Esophagus squamous epithelium (tissue), 5 donors: ENCODE measurements around the gene CENPW. TPM values are rescaled to one million over a fixed set of nuclear protein-coding genes. Genes with fewer than 3 reads are reported as not detected.

Source experiments
- DNase-seq: peaks from one replicate; lab custom pipeline; 2025; lab: John Stamatoyannopoulos, UW
- H3K27ac ChIP-seq, 4 donors: fragments of 200-600 bp; sonication (generic); one replicate each; pipeline ENCODE4 v1.5.1; 2016 to 2019; ENCODE audit warnings: mild to moderate bottlenecking in 1 of 4
- H3K27me3 ChIP-seq, 4 donors: fragments of 200-600 bp; sonication (generic); 1 replicate in 3 of 4; 2 replicates in 1 of 4; pipeline versions ENCODE4 v1.5.1 to v1.6.0; 2017 to 2021; ENCODE audit warnings: antibody characterized with exemption in 1 of 4
- H3K36me3 ChIP-seq, 3 donors: fragments of 200-600 bp; sonication (generic); one replicate each; pipeline ENCODE4 v1.5.1; 2016 to 2019
- H3K4me1 ChIP-seq, 3 donors: fragments of 200-600 bp; sonication (generic); one replicate each; pipeline ENCODE4 v1.5.1; 2017 to 2019
- H3K4me3 ChIP-seq, 4 donors: fragments of 200-600 bp; sonication (generic); 1 replicate in 3 of 4; 2 replicates in 1 of 4; pipeline ENCODE4 v1.5.1; 2016 to 2019; ENCODE audit warnings: mild to moderate bottlenecking in 2 of 4, moderate library complexity in 1 of 4
- H3K9me3 ChIP-seq, 3 donors: fragments of 200-600 bp; sonication (generic); one replicate each; pipeline ENCODE4 v1.5.1; 2016 to 2019
- CTCF ChIP-seq, 6 experiments: fragments of 450-650 bp in 4 of 6; fragments of 200-600 bp in 2 of 6; sonication (generic) in 2 of 6; IDR thresholded peaks; one replicate each; pipeline ENCODE4 v1.5.1; 2016 to 2019; ENCODE audit warnings: antibody characterized with exemption in 6 of 6, mild to moderate bottlenecking in 4 of 6, moderate library complexity in 4 of 6
- POLR2A ChIP-seq, 4 donors: fragments of 450-650 bp; IDR thresholded peaks; one replicate each; pipeline ENCODE4 v1.6.1; 2017; ENCODE audit warnings: antibody characterized with exemption in 4 of 4, mild to moderate bottlenecking in 4 of 4, moderate library complexity in 3 of 4
- WGBS, 2 donors: methylation state at CpG; one replicate each; pipeline ENCODE4 v1.1.5; 2018; 5-methylcytosine and 5-hydroxymethylcytosine counted together
- intact Hi-C: fragments of 100-400 bp; cut with DNase I; formaldehyde crosslinking; loops from one replicate; pipeline ENCODE4 v1.15.0; 2022
- total RNA-seq, 4 donors: library from RNA; depleted of rRNA; stranded (reverse); fragments of >200 nt; gene quantifications; one replicate each; pipeline ENCODE4 v1.1.0, GENCODE V29; 2016
- donor health status: DM: yes; HTN: yes; CAD: no.

CENPW gene
- total RNA-seq, 4 donors from 2014 or later, result 2.1 to 22.1 (median 12.1) TPM

GRCh38 chr6:126351960-126352359 lies 12.0 kb downstream of the CENPW start:
- DNase-seq, result no peak
- no peak overlapping the region for H3K27ac ChIP-seq
- H3K27me3 ChIP-seq, result no peaks in the 10 kb centered on the region
- no peaks in the 10 kb centered on the region for H3K36me3 ChIP-seq
- H3K9me3 ChIP-seq, result peaks cover 0 to 6% (median 3%) of the 10 kb centered on the region in 3 donors
- WGBS, 2 donors, result 89 to 92% methylated on average over 1 of the region's 1 CpG
- intact Hi-C loops, result no loop called here
- H3K4me3 ChIP-seq, result no peak overlapping the region
- TF ChIP-seq CTCF (IDR thresholded peaks at IDR 0.05) (no peak), POLR2A (IDR thresholded peaks at IDR 0.05) (no peak)
- H3K4me1 ChIP-seq, result no peaks in the 10 kb centered on the region

- intact Hi-C loops, result no loop called here
- no peaks in the 10 kb centered on the region for H3K4me1 ChIP-seq
- no peak for DNase-seq
- peaks cover 0 to 10% (median 7%) of the 10 kb centered on the region in 3 donors for H3K9me3 ChIP-seq
- no peaks in the 10 kb centered on the region for H3K36me3 ChIP-seq
- H3K27me3 ChIP-seq, result no peaks in the 10 kb centered on the region
- H3K4me3 ChIP-seq, result no peak overlapping the region
- TF ChIP-seq CTCF (IDR thresholded peaks at IDR 0.05) (no peak), POLR2A (IDR thresholded peaks at IDR 0.05) (no peak)
- no peak overlapping the region for H3K27ac ChIP-seq
These were observed 12.6 kb downstream of the CENPW start for GRCh38 chr6:126352514-126352913.

GRCh38 chr6:126356526-126356925 lies 16.6 kb downstream of the CENPW start:
- no peaks in the 10 kb centered on the region for H3K27me3 ChIP-seq
- no peak for DNase-seq
- intact Hi-C loops, result no loop called here
- no peak overlapping the region for H3K27ac ChIP-seq
- no peaks in the 10 kb centered on the region for H3K36me3 ChIP-seq
- H3K9me3 ChIP-seq, result peaks cover 0 to 13% (median 7%) of the 10 kb centered on the region in 3 donors
- TF ChIP-seq CTCF (IDR thresholded peaks at IDR 0.05) (no peak), POLR2A (IDR thresholded peaks at IDR 0.05) (no peak)
- H3K4me3 ChIP-seq, result no peak overlapping the region
- no peaks in the 10 kb centered on the region for H3K4me1 ChIP-seq

- no peak for DNase-seq
- Histone ChIP-seq H3K27me3 (no peaks in the 10 kb centered on the region), H3K36me3 (no peaks in the 10 kb centered on the region), H3K9me3 (peaks cover 0 to 13% (median 7%) of the 10 kb centered on the region in 3 donors), H3K4me3 (no peak overlapping the region), H3K27ac (no peak overlapping the region), H3K4me1 (no peaks in the 10 kb centered on the region)
- TF ChIP-seq CTCF (IDR thresholded peaks at IDR 0.05) (no peak), POLR2A (IDR thresholded peaks at IDR 0.05) (no peak)
- 84 to 100% methylated on average over 1 of the region's 1 CpG for WGBS, 2 donors
- intact Hi-C loops, result no loop called here
These were observed 20.1 kb downstream of the CENPW start for GRCh38 chr6:126359936-126360537.

GRCh38 chr6:126361832-126362440 lies 22.0 kb downstream of the CENPW start:
- Histone ChIP-seq H3K4me3 (no peak overlapping the region), H3K27me3 (no peaks in the 10 kb centered on the region), H3K9me3 (peaks cover 0 to 8% (median 4%) of the 10 kb centered on the region in 3 donors), H3K27ac (no peak overlapping the region), H3K4me1 (no peaks in the 10 kb centered on the region), H3K36me3 (no peaks in the 10 kb centered on the region)
- 70 to 86% methylated on average over 2 of the region's 3 CpGs for WGBS, 2 donors
- TF ChIP-seq POLR2A (IDR thresholded peaks at IDR 0.05) (no peak), CTCF (IDR thresholded peaks at IDR 0.05) (no peak)
- intact Hi-C loops, result no loop called here
- DNase-seq, result no peak
